GM12878 (cell line): Measurements from ENCODE around the gene CROCC. TPM values are rescaled to one million over a fixed set of nuclear protein-coding genes. Genes with fewer than 3 reads are reported as not detected.

ENCODE experiments used
- ATAC-seq: fragments of 200-7000 bp; cut with Tn5 transposase; 3 replicates; pipeline ENCODE4 v1.9.1; 2020; ENCODE audit warnings: mild to moderate bottlenecking, moderate library complexity
- BruUV-seq: library from RNA; stranded (reverse); fragments of 400-500 nt; replicated peaks from 2 replicates; lab custom pipeline; 2021; lab: Mats Ljungman, UMichigan
- CTCF ChIA-PET: fragments of 300-600 bp; sonication (Branson Sonifier 250); formaldehyde crosslinking; extraction: SDS; loops from one replicate; lab custom pipeline; 2021; ENCODE audit warnings: inconsistent platforms; lab: Yijun Ruan, JAX
- POLR2A ChIA-PET: fragments of 350-600 bp; formaldehyde crosslinking; extraction: SDS; loops from one replicate; lab custom pipeline; 2021; ENCODE audit warnings: inconsistent platforms; lab: Charles Lee
- RAD21 ChIA-PET: fragments of 300-600 bp; sonication (Branson Sonifier 250); formaldehyde crosslinking; loops from one replicate; lab custom pipeline; 2023; ENCODE audit warnings: antibody characterized with exemption; ENCODE audit not compliant: unreplicated experiment; lab: Charles Lee
- SMC1A ChIA-PET: fragments of 300-600 bp; sonication (Branson Sonifier 250); formaldehyde crosslinking; loops from one replicate; lab custom pipeline; 2023; ENCODE audit not compliant: unreplicated experiment, uncharacterized antibody; lab: Charles Lee
- DNase-seq: peaks from one replicate; pipeline ENCODE4 v3.0.0-alpha.2; 2011; ENCODE audit warnings: low read depth, low spot score
- FAIRE-seq: peaks from 3 replicates; lab custom pipeline; 2011; peaks lifted over from hg19 to GRCh38; lab: Jason Lieb, UNC
- H2AFZ ChIP-seq: 2 replicates; pipeline ENCODE4 v1.6.0; 2011; ENCODE audit warnings: low read depth, low read length, control low read depth; ENCODE audit not compliant: control insufficient read depth
- H3K27ac ChIP-seq: 2 replicates; pipeline ENCODE4 v1.5.1; 2011; ENCODE audit warnings: control low read depth; ENCODE audit not compliant: control insufficient read depth, insufficient read depth
- H3K27me3 ChIP-seq, 2 experiments: replicated peaks in 1 of 2; 2 replicates each; pipeline versions ENCODE4 v1.6.0 to v1.6.1; 2011; ENCODE audit warnings: low read length in 1 of 2; ENCODE audit not compliant: control insufficient read depth in 2 of 2, insufficient read depth in 2 of 2
- H3K36me3 ChIP-seq, 2 experiments: 2 replicates each; pipeline ENCODE4 v1.5.1; 2011; ENCODE audit warnings: low read length in 1 of 2; ENCODE audit not compliant: control insufficient read depth in 2 of 2, insufficient read depth in 2 of 2
- H3K4me1 ChIP-seq: 2 replicates; pipeline ENCODE4 v1.6.1; 2011; ENCODE audit warnings: mild to moderate bottlenecking, low read length, moderate library complexity, mixed read lengths; ENCODE audit not compliant: control insufficient read depth, insufficient read depth
- H3K4me2 ChIP-seq: 2 replicates; pipeline ENCODE4 v1.6.0; 2011; ENCODE audit warnings: control low read depth; ENCODE audit not compliant: control insufficient read depth, insufficient read depth
- H3K4me3 ChIP-seq: fragments of 200-600 bp; sonication (generic); 2 replicates; pipeline ENCODE4 v1.5.1; 2016
- H3K79me2 ChIP-seq: 2 replicates; pipeline ENCODE4 v1.6.0; 2011; ENCODE audit warnings: low read length; ENCODE audit not compliant: control insufficient read depth, insufficient read depth
- H3K9ac ChIP-seq: 2 replicates; pipeline ENCODE4 v1.8.0; 2011; ENCODE audit warnings: low read length, control low read depth, mixed read lengths; ENCODE audit not compliant: control insufficient read depth, insufficient read depth
- H3K9me3 ChIP-seq: replicated peaks from 3 replicates; pipeline ENCODE4 v1.5.1; 2011; ENCODE audit warnings: mild to moderate bottlenecking, low read length; ENCODE audit not compliant: control insufficient read depth, insufficient read depth
- H4K20me1 ChIP-seq: 2 replicates; pipeline ENCODE4 v1.6.0; 2011; ENCODE audit not compliant: control insufficient read depth, insufficient read depth
- ASH2L ChIP-seq: fragments of 300-600, 200-600 bp; sonication (generic); IDR thresholded peaks from 2 replicates; pipeline ENCODE4 v1.6.1; 2017; ENCODE audit warnings: low read depth, mild to moderate bottlenecking, borderline replicate concordance
- CEBPB ChIP-seq, 2 experiments: fragments of 150-350 bp in 1 of 2; IDR thresholded peaks; 2 replicates each; pipeline ENCODE4 v1.6.1; 2012 to 2014; ENCODE audit warnings: low read depth in 2 of 2, low read length in 2 of 2, borderline replicate concordance in 1 of 2, inconsistent platforms in 1 of 2
- CHD1 ChIP-seq: IDR thresholded peaks from 2 replicates; pipeline ENCODE4 v1.6.1; 2012; ENCODE audit warnings: low read depth, low read length, improper control_type of control experiment
- CREM ChIP-seq: IDR thresholded peaks from 2 replicates; pipeline ENCODE4 v1.6.1; 2014; ENCODE audit warnings: antibody characterized with exemption, low read depth
- DPF2 ChIP-seq: fragments of 450-650 bp; IDR thresholded peaks from 2 replicates; pipeline ENCODE4 v1.6.1; 2017; ENCODE audit warnings: mild to moderate bottlenecking
- ETV6 ChIP-seq, 2 experiments: fragments of 450-650 bp in 1 of 2; IDR thresholded peaks in 1 of 2; conservative IDR thresholded peaks in 1 of 2; 2 replicates each; pipeline ENCODE4 v1.6.1; 2014; ENCODE audit warnings: antibody characterized with exemption in 1 of 2, borderline replicate concordance in 1 of 2, low read depth in 1 of 2, mild to moderate bottlenecking in 1 of 2, moderate library complexity in 1 of 2
- HDAC6 ChIP-seq: fragments of 200-600 bp; sonication (generic); IDR thresholded peaks from one replicate; pipeline ENCODE4 v1.8.0; 2017; ENCODE audit warnings: antibody characterized with exemption; ENCODE audit not compliant: unreplicated experiment
- LARP7 ChIP-seq: fragments of 450-650 bp; IDR thresholded peaks from 2 replicates; pipeline ENCODE4 v1.6.1; 2017; ENCODE audit warnings: mild to moderate bottlenecking
- MYB ChIP-seq: fragments of 150-350 bp; IDR thresholded peaks from 2 replicates; pipeline ENCODE4 v1.6.1; 2014; ENCODE audit warnings: mild to moderate bottlenecking, low read depth, low read length, borderline replicate concordance
- NFXL1 ChIP-seq: fragments of 450-650 bp; IDR thresholded peaks from 2 replicates; pipeline ENCODE4 v1.6.1; 2017; ENCODE audit warnings: antibody characterized with exemption, mild to moderate bottlenecking, borderline replicate concordance
- NR2C2 ChIP-seq: IDR thresholded peaks from 2 replicates; pipeline ENCODE4 v1.6.1; 2011; ENCODE audit warnings: borderline replicate concordance, low read depth; ENCODE audit not compliant: control insufficient read depth, insufficient read length
- NR2F1 ChIP-seq: fragments of 450-650 bp; conservative IDR thresholded peaks from 2 replicates; pipeline ENCODE4 v1.6.1; 2017; ENCODE audit warnings: mild to moderate bottlenecking
- POLR2AphosphoS2 ChIP-seq: IDR thresholded peaks from 2 replicates; pipeline ENCODE4 v1.6.1; 2011; ENCODE audit warnings: low read depth, mild to moderate bottlenecking, low read length, improper control_type of control experiment, moderate library complexity
- POU2F2 ChIP-seq: IDR thresholded peaks from 3 replicates; pipeline ENCODE4 v1.6.1; 2011; ENCODE audit warnings: low read depth, mild to moderate bottlenecking, low read length, borderline replicate concordance
- RBBP5 ChIP-seq: fragments of 200-600 bp; sonication (generic); conservative IDR thresholded peaks from 2 replicates; pipeline ENCODE4 v1.6.1; 2016
- SREBF1 ChIP-seq: IDR thresholded peaks from 2 replicates; pipeline ENCODE4 v1.6.1; 2012; ENCODE audit warnings: mild to moderate bottlenecking, low read length
- TCF12 ChIP-seq: IDR thresholded peaks from 2 replicates; pipeline ENCODE4 v1.6.1; 2011; ENCODE audit warnings: low read depth, mild to moderate bottlenecking, low read length
- YY1 ChIP-seq: IDR thresholded peaks from 2 replicates; pipeline ENCODE4 v1.6.1; 2011; ENCODE audit warnings: low read depth, mild to moderate bottlenecking, low read length
- whole genome bisulfite sequencing: methylation state at CpG from one replicate; pipeline ENCODE4 v1.1.6; 2016; ENCODE audit warnings: low lambda C conversion rate; ENCODE audit not compliant: insufficient replicate concordance, insufficient coverage; ENCODE audit errors: missing lambda C conversion rate; 5-methylcytosine and 5-hydroxymethylcytosine counted together
- in situ Hi-C: fragments of 300-500 bp; cut with MboI; formaldehyde crosslinking; loops from 9 replicates; pipeline ENCODE4 v1.14.3; 2018; ENCODE audit warnings: mixed read lengths
- intact Hi-C: fragments of 100-400 bp; cut with micrococcal nuclease; formaldehyde crosslinking; loops from one replicate; pipeline ENCODE4 v1.14.2; 2022; ENCODE audit not compliant: unreplicated experiment
- polyA plus RNA-seq, 11 experiments: library from polyadenylated mRNA; depleted of rRNA in 4 of 11; unstranded in 6 of 11; stranded (reverse) in 5 of 11; fragments of >200 nt; fragmentation: Nextera tagmentation in 4 of 11; fragmentation: Illumina TruSeq in 1 of 11; extraction: Ambion mirVana in 4 of 11; extraction: Trizol in 1 of 11; gene quantifications; 1 replicate in 1 of 11; 2 replicates in 10 of 11; pipeline versions ENCODE4 v1.2.1 to v1.2.3, GENCODE V29; 2011 to 2016; ENCODE audit warnings: inconsistent platforms in 2 of 11, missing spikeins in 2 of 11, low read depth in 1 of 11
- total RNA-seq, 4 experiments: library from RNA; depleted of rRNA in 3 of 4; stranded (reverse); fragments of >200 nt in 3 of 4; fragmentation: Illumina TruSeq in 1 of 4; extraction: Trizol in 1 of 4; gene quantifications; 2 replicates each; pipeline versions ENCODE4 v1.2.1 to v1.2.3, GENCODE V29; 2013 to 2021
- TF ChIP-seq, protein P1 (sequence below): fragments of 450-650 bp; IDR thresholded peaks from 2 replicates; pipeline ENCODE4 v1.6.1; 2017; ENCODE audit warnings: low read depth, mild to moderate bottlenecking, moderate library complexity
- TF ChIP-seq, protein P2 (sequence below): fragments of 450-650 bp; formaldehyde crosslinking; IDR thresholded peaks from 2 replicates; pipeline ENCODE4 v1.4.0; 2022; ENCODE audit warnings: mild to moderate bottlenecking, moderate library complexity

The CROCC gene
- total and polyA plus RNA-seq, 10 of the 15 experiments (the other 5 are each of a cell fraction or from before 2014, with no cell fraction given) = 0.04 to 5.5 (median 2.3) TPM

DNA sequence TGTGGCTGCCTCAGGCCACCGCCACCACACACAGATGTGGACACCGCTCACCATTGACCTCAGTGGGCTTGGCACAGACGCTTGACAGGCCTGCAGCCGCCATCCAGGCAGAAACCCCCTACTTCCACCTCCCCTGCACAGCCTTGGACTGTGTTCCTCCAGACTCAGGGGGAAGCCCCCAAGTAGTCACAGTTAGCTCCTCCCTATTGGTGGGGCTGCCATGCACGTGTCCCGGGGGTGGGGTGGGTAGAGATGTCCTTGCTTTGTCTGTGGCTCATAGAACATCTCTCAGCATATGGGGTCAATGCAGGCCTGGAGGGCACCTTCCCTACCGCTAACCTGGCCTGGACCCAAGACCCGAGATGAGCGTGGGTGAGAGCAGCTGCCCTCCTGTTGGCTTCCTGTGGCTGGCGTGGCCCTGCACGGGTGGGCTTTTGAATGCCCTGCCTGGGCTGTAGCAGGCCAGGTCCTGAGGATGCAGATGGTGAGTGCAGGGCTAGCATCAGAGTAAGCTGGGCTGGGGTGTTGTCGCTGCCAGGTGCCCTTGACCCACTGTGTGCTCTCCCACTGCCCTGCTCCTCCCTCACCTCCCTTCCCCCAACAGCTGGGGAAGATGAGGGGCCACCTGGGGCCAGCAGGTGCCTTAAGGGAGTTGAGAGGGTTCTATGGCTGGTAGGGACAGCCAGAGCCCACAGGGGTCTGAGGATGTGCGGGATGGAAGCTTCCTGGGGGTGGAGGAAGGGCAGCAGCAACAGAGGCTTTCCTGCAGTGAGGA lies 6.2 kb downstream of the CROCC start:
- ATAC-seq = peak; percentile 38; the same call in 1 of the 3 replicates
- POLR2A ChIA-PET = no interaction called here
- no peaks in the 10 kb centered on the region for H4K20me1 ChIP-seq
- H3K79me2 ChIP-seq = no peaks in the 10 kb centered on the region
- no peak overlapping the region for H3K9ac ChIP-seq
- FAIRE-seq = no peak
- no TSS peak for BruUV-seq
- RAD21 ChIA-PET = no interaction called here
- intact Hi-C loops (no loop called here), in situ Hi-C loops (no loop called here)
- CTCF ChIA-PET = no interaction called here
- SMC1A ChIA-PET = interaction anchor here (0.6 kb wide), 1 partner anchor 22 kb away, joined by 6 read pairs; no protein-coding TSS in a partner anchor
- H3K36me3 ChIP-seq = no peaks in the 10 kb centered on the region
- TF ChIP-seq POU2F2 = no peak
- no peak for TF ChIP-seq HDAC6
- no peak for TF ChIP-seq DPF2
- TF ChIP-seq MYB = no peak
- TF ChIP-seq CEBPB (IDR thresholded peaks at IDR 0.05; ENCODE audit: borderline replicate concordance in 1 of 2, low read depth in 2 of 2, low read length in 2 of 2) = no peak
- no peak for TF ChIP-seq ASH2L
- TF ChIP-seq YY1 = no peak
- TF ChIP-seq, protein P1, sequence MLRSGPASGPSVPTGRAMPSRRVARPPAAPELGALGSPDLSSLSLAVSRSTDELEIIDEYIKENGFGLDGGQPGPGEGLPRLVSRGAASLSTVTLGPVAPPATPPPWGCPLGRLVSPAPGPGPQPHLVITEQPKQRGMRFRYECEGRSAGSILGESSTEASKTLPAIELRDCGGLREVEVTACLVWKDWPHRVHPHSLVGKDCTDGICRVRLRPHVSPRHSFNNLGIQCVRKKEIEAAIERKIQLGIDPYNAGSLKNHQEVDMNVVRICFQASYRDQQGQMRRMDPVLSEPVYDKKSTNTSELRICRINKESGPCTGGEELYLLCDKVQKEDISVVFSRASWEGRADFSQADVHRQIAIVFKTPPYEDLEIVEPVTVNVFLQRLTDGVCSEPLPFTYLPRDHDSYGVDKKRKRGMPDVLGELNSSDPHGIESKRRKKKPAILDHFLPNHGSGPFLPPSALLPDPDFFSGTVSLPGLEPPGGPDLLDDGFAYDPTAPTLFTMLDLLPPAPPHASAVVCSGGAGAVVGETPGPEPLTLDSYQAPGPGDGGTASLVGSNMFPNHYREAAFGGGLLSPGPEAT = no peak
- no peak for TF ChIP-seq NR2F1
- TF ChIP-seq, protein P2, sequence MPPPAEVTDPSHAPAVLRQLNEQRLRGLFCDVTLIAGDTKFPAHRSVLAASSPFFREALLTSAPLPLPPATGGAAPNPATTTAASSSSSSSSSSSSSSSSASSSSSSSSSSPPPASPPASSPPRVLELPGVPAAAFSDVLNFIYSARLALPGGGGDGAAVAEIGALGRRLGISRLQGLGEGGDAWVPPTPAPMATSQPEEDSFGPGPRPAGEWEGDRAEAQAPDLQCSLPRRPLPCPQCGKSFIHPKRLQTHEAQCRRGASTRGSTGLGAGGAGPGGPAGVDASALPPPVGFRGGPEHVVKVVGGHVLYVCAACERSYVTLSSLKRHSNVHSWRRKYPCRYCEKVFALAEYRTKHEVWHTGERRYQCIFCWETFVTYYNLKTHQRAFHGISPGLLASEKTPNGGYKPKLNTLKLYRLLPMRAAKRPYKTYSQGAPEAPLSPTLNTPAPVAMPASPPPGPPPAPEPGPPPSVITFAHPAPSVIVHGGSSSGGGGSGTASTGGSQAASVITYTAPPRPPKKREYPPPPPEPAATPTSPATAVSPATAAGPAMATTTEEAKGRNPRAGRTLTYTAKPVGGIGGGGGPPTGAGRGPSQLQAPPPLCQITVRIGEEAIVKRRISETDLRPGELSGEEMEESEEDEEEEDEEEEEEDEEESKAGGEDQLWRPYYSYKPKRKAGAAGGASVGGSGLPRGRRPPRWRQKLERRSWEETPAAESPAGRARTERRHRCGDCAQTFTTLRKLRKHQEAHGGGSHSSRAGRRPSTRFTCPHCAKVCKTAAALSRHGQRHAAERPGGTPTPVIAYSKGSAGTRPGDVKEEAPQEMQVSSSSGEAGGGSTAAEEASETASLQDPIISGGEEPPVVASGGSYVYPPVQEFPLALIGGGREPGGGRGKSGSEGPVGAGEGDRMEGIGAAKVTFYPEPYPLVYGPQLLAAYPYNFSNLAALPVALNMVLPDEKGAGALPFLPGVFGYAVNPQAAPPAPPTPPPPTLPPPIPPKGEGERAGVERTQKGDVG = no peak
- no peak for TF ChIP-seq LARP7
- no peak for TF ChIP-seq SREBF1
- no peak for TF ChIP-seq TCF12
- no peak for TF ChIP-seq NFXL1
- TF ChIP-seq RBBP5 = no peak
- no peak for TF ChIP-seq CREM
- no peak for TF ChIP-seq POLR2AphosphoS2
- no peak for TF ChIP-seq ETV6 (conservative IDR thresholded peaks at IDR 0.05 in 1 of 2, IDR thresholded peaks at IDR 0.05 in 1 of 2; ENCODE audit: borderline replicate concordance in 1 of 2, low read depth in 1 of 2)
- TF ChIP-seq NR2C2 = no peak
- TF ChIP-seq CHD1 = no peak
- H2AFZ ChIP-seq = no peak overlapping the region
- H3K27me3 ChIP-seq = no peaks in the 10 kb centered on the region
- no peak overlapping the region for H3K4me3 ChIP-seq
- H3K4me2 ChIP-seq = no peak overlapping the region
- no peaks in the 10 kb centered on the region for H3K9me3 ChIP-seq
- WGBS = 39% methylated on average over 13 of the region's 13 CpGs
- DNase-seq = no peak
- H3K27ac ChIP-seq = no peak overlapping the region
- no peaks in the 10 kb centered on the region for H3K4me1 ChIP-seq
